Stimulated activated naive CD8-positive, alpha-beta T cell treated with anti-CD3 and anti-CD28 coated beads, Interleukin-15, Interleukin-2, amounts not matched to agents 100 ng/mL and 50 ng/mL, for 24 hours (primary cell): Measurements from ENCODE around the gene BST1.

ENCODE experiments used
- H3K27ac Mint-ChIP-seq: one replicate; pipeline ENCODE4 v1.8.0; 2021; ENCODE audit warnings: mild to moderate bottlenecking, mixed read lengths
- H3K27me3 Mint-ChIP-seq: one replicate; pipeline ENCODE4 v1.8.0; 2021; ENCODE audit warnings: mixed read lengths
- H3K36me3 Mint-ChIP-seq: one replicate; pipeline ENCODE4 v1.8.0; 2021; ENCODE audit warnings: low read depth, mixed read lengths
- H3K4me1 Mint-ChIP-seq: one replicate; pipeline ENCODE4 v1.8.0; 2021; ENCODE audit warnings: low read depth, mixed read lengths
- H3K4me3 Mint-ChIP-seq: one replicate; pipeline ENCODE4 v1.8.0; 2021; ENCODE audit warnings: mild to moderate bottlenecking, mixed read lengths
- H3K9me3 Mint-ChIP-seq: one replicate; pipeline ENCODE4 v1.8.0; 2021; ENCODE audit warnings: mixed read lengths

The BST1 gene

GRCh38 chr4:15781427-15782095 is 78.7 kb downstream of the BST1 start:
- no peaks in the 10 kb centered on the region for H3K9me3 Mint-ChIP-seq
- peaks cover 39% of the 10 kb centered on the region for H3K36me3 Mint-ChIP-seq
- H3K27me3 Mint-ChIP-seq, result peaks cover 11% of the 10 kb centered on the region
- H3K4me3 Mint-ChIP-seq, result peak overlapping the region; percentile 45
- no peak overlapping the region for H3K27ac Mint-ChIP-seq
- peaks cover 85% of the 10 kb centered on the region for H3K4me1 Mint-ChIP-seq
